Stimulated activated CD4-positive, alpha-beta T cell treated with anti-CD3 and anti-CD28 coated beads, Interleukin-12 subunit alpha, Interleukin-12 subunit beta, amount 100 ng/mL, for 48 hours (primary cell): ENCODE measurements around the gene PPP1R2C.

ENCODE experiments used
- DNase-seq, 3 donors: peaks; one replicate each; pipeline ENCODE4 v3.0.0-alpha.2; 2020; ENCODE audit warnings: low read depth in 2 of 3, low spot score in 1 of 3

PPP1R2C gene

GRCh38 chrX:42748067-42748850 is 29.7 kb downstream of the PPP1R2C start:
- no peak for DNase-seq

DNA sequence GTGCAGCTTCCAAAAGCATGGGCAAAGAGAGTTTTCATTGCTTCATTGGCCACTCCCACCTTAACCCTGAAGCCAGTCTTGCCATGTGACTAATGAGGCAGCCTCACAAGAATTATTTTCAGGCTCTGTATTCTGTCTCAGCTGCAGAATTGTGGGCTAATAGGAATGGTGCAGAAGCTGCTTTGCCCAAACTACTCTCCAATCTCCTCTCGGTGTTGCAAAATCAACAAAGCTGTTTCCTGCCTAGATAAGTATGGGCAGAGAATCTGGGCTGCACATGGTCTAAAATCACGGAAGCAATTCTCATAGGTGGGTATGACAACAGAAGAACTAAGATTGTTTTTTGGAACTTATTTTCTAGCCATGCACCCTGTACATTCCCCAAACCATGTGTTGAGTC is 31.4 kb downstream of the PPP1R2C start:
- DNase-seq: no peak

DNA sequence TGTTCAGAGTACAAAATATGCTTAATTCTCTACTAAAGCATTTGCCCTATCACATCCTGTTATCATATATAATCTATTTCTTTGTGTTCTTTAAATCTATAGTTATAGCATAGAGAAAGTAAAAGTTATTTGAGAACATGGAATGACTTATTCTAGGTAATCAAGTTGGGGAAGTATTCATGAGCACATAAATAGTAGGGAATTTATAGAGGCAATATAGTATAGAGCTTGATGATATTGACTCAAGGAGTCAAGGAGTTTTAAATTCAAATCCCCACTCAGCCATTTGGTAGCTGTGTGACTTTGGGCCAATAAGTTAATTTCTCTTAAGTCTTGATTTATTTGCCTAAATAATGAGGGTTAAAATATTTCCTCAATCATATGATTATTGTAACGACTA is 37.5 kb downstream of the PPP1R2C start:
- DNase-seq: no peak

GRCh38 chrX:42739741-42740140 is 38.2 kb downstream of the PPP1R2C start:
- no peak for DNase-seq

GRCh38 chrX:42739258-42739657 is 38.7 kb downstream of the PPP1R2C start:
- no peak for DNase-seq

GRCh38 chrX:42738552-42738951 is 39.4 kb downstream of the PPP1R2C start:
- no peak for DNase-seq

GRCh38 chrX:42735250-42735649 is 42.7 kb downstream of the PPP1R2C start:
- DNase-seq: no peak

DNA sequence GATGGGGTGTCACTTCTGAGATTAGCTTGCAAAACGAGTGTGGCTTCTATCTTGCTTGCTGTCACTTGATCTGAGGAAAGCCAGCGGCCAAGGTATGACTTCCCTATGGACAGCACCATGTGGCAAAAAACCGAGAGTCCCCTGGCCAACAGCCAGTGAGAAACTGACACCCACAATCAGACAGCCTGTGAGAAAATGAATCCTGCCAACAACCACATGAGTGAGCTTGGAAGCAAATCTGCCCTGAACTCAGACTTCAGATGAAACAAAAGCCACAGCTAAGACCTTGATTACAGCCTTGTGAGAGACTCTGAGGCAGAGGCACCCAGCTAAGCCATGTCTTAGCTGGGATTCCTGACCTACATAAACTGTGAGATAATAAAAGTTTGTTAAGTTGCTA is 45.5 kb downstream of the PPP1R2C start:
- DNase-seq: no peak
